Neuronal stem cell (in vitro differentiated cells): ENCODE data around the gene LRP2BP.

Experiments
- DNase-seq: peaks from one replicate; pipeline ENCODE4 v3.0.0-alpha.2; 2013; ENCODE audit warnings: low spot score
- H2AFZ ChIP-seq: one replicate; pipeline ENCODE4 v1.6.1; 2013; ENCODE audit warnings: mild to moderate bottlenecking, low read length, inconsistent platforms
- H2AK5ac ChIP-seq: 2 replicates; pipeline ENCODE4 v1.6.1; 2013; ENCODE audit warnings: low read depth, mild to moderate bottlenecking, inconsistent platforms, low read length, moderate library complexity, mixed read lengths
- H2BK120ac ChIP-seq: 2 replicates; pipeline ENCODE4 v1.6.1; 2013; ENCODE audit warnings: low read depth, mild to moderate bottlenecking, inconsistent platforms, low read length, moderate library complexity, mixed read lengths
- H2BK12ac ChIP-seq: one replicate; pipeline ENCODE4 v1.6.1; 2013; ENCODE audit warnings: low read length, inconsistent platforms
- H2BK15ac ChIP-seq: 2 replicates; pipeline ENCODE4 v1.6.1; 2013; ENCODE audit warnings: mild to moderate bottlenecking, low read length, inconsistent platforms, mixed read lengths
- H2BK5ac ChIP-seq: one replicate; pipeline ENCODE4 v1.6.1; 2013; ENCODE audit warnings: inconsistent platforms, mild to moderate bottlenecking, low read length, moderate library complexity
- H3K14ac ChIP-seq: one replicate; pipeline ENCODE4 v1.6.1; 2013; ENCODE audit warnings: low read length, inconsistent platforms
- H3K18ac ChIP-seq: 2 replicates; pipeline ENCODE4 v1.6.1; 2013; ENCODE audit warnings: low read length, inconsistent platforms
- H3K23ac ChIP-seq: 2 replicates; pipeline ENCODE4 v1.6.1; 2013; ENCODE audit warnings: low read depth, mild to moderate bottlenecking, mixed read lengths, low read length, inconsistent platforms; ENCODE audit not compliant: poor library complexity
- H3K27ac ChIP-seq: replicated peaks from 3 replicates; pipeline ENCODE4 v1.5.1; 2013; ENCODE audit warnings: low read length, inconsistent platforms
- H3K27me3 ChIP-seq, 3 experiments: 2 replicates each; pipeline ENCODE4 v1.6.1; 2013; ENCODE audit warnings: low read length in 3 of 3, mild to moderate bottlenecking in 2 of 3, inconsistent platforms in 1 of 3, low read depth in 1 of 3, mixed read lengths in 1 of 3, moderate library complexity in 1 of 3; ENCODE audit not compliant: control insufficient read depth in 3 of 3, insufficient read depth in 3 of 3
- H3K36me3 ChIP-seq, 2 donors: replicated peaks in 1 of 2; 2 replicates each; pipeline ENCODE4 v1.6.1; 2013; ENCODE audit warnings: low read length in 2 of 2; ENCODE audit not compliant: control insufficient read depth in 2 of 2, insufficient read depth in 2 of 2
- H3K4ac ChIP-seq: 2 replicates; pipeline ENCODE4 v1.6.1; 2013; ENCODE audit warnings: inconsistent platforms, mild to moderate bottlenecking, low read length, moderate library complexity
- H3K4me1 ChIP-seq, 2 donors: 1 replicate in 1 of 2; 2 replicates in 1 of 2; pipeline ENCODE4 v1.6.1; 2013; ENCODE audit warnings: low read length in 2 of 2, low read depth in 1 of 2; ENCODE audit not compliant: control insufficient read depth in 2 of 2, insufficient read depth in 1 of 2
- H3K4me2 ChIP-seq: one replicate; pipeline ENCODE4 v1.6.1; 2013; ENCODE audit warnings: mild to moderate bottlenecking, low read length, inconsistent platforms; ENCODE audit not compliant: insufficient read depth, poor library complexity, severe bottlenecking
- H3K4me3 ChIP-seq, 2 donors: 2 replicates each; pipeline ENCODE4 v1.5.1; 2013; ENCODE audit warnings: low read length in 2 of 2, mild to moderate bottlenecking in 2 of 2, inconsistent platforms in 1 of 2, moderate library complexity in 1 of 2
- H3K79me1 ChIP-seq: one replicate; pipeline ENCODE4 v1.6.1; 2013; ENCODE audit warnings: low read depth, mild to moderate bottlenecking, inconsistent platforms, low read length, moderate library complexity
- H3K9ac ChIP-seq: one replicate; pipeline ENCODE4 v1.6.1; 2013; ENCODE audit warnings: mild to moderate bottlenecking, low read depth, low read length, inconsistent platforms; ENCODE audit not compliant: poor library complexity
- H3K9me3 ChIP-seq, 2 donors: replicated peaks in 1 of 2; 2 replicates each; pipeline versions ENCODE3 to v1.6.1; 2013; ENCODE audit warnings: low read length in 2 of 2, mild to moderate bottlenecking in 2 of 2, inconsistent platforms in 1 of 2, low read depth in 1 of 2, mixed read lengths in 1 of 2, moderate library complexity in 1 of 2; ENCODE audit not compliant: control insufficient read depth in 2 of 2, insufficient read depth in 1 of 2
- H4K8ac ChIP-seq: one replicate; pipeline ENCODE4 v1.6.1; 2013; ENCODE audit warnings: low read depth, mild to moderate bottlenecking, inconsistent platforms, low read length, moderate library complexity
- H4K91ac ChIP-seq: one replicate; pipeline ENCODE4 v1.6.1; 2013; ENCODE audit warnings: low read length, low read depth, mild to moderate bottlenecking, inconsistent platforms; ENCODE audit not compliant: poor library complexity
- WGBS, 2 donors: extraction: QIAGEN DNeasy Blood & Tissue Kit; methylation state at CpG; one replicate each; pipeline ENCODE4 v1.1.7; 2013; ENCODE audit warnings: missing lambda C conversion rate in 2 of 2, mixed read lengths in 1 of 2; ENCODE audit not compliant: insufficient read length in 2 of 2, insufficient replicate concordance in 1 of 2; ENCODE audit errors: extremely low coverage in 2 of 2; 5-methylcytosine and 5-hydroxymethylcytosine counted together

The LRP2BP gene

DNA sequence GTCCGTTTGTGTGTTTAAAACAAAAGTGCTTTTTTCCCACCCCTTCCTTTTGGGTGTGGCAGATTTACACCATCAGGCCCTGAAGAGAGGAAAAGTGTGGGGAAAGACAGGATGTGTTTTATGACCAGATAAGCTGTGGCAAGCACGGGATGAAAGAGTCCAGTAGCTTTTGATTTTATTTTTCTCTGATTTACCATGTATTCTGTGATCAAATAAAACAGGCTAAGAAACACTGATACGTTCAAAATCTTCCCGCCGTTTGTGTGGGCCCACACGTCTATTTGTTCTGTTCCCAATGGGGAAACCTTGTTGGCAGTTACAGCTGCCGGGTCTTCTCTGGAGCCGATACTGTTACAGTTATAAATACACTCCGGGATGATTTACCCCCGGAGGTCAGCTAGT lies 10.8 kb downstream of the LRP2BP start:
- no peaks in the 10 kb centered on the region for H3K4me1 ChIP-seq
- H3K9ac ChIP-seq: no peak overlapping the region
- H3K4me2 ChIP-seq: no peak overlapping the region
- H2AFZ ChIP-seq: no peak overlapping the region
- H2BK120ac ChIP-seq: no peak overlapping the region
- H3K14ac ChIP-seq: no peak overlapping the region
- no peak overlapping the region for H4K8ac ChIP-seq
- H4K91ac ChIP-seq: no peak overlapping the region
- H3K79me1 ChIP-seq: no peaks in the 10 kb centered on the region
- no peak overlapping the region for H3K4ac ChIP-seq
- peaks cover 0 to 2% of the 10 kb centered on the region in 2 donors for H3K36me3 ChIP-seq
- peaks cover 8 to 10% of the 10 kb centered on the region in 2 donors for H3K9me3 ChIP-seq
- no peak overlapping the region for H2BK5ac ChIP-seq
- no peak overlapping the region for H3K18ac ChIP-seq
- no peak for DNase-seq
- no peak overlapping the region for H2BK15ac ChIP-seq
- H3K27ac ChIP-seq: no peak overlapping the region
- H2AK5ac ChIP-seq: no peak overlapping the region
- peaks cover 0 to 2% (median 0%) of the 10 kb centered on the region in 3 experiments for H3K27me3 ChIP-seq
- H3K4me3 ChIP-seq: no peak overlapping the region
- no CpG with 5 or more reads among the region's 10 CpGs for WGBS, 2 donors
- no peak overlapping the region for H3K23ac ChIP-seq
- H2BK12ac ChIP-seq: no peak overlapping the region

DNA sequence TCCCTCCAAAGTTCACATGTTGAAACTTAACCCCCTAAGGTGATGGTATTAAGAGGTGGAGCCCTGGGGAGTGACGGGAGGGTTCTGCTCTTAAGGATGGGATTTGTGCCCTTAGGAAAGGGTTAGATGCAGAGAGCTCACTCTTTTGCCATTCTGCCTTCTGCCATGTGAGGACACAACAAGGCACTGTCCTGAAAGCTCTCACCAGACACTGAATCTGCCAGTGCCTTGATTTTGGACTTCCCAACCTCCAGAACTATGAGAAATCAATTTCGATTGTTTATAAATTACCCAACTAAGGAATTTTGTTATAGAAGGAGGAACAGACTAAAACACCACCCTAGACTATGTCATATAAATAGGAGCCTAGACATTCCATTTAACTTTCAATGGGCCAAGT lies 11.7 kb downstream of the LRP2BP start:
- H3K36me3 ChIP-seq: peaks cover 0 to 2% of the 10 kb centered on the region in 2 donors
- H3K23ac ChIP-seq: no peak overlapping the region
- H3K79me1 ChIP-seq: no peaks in the 10 kb centered on the region
- H3K4me1 ChIP-seq: no peaks in the 10 kb centered on the region
- no peak overlapping the region for H2AFZ ChIP-seq
- no peak overlapping the region for H3K9ac ChIP-seq
- no peak overlapping the region for H4K91ac ChIP-seq
- H3K9me3 ChIP-seq: peaks cover 8 to 10% of the 10 kb centered on the region in 2 donors
- H3K4me3 ChIP-seq: no peak overlapping the region
- no peak overlapping the region for H2BK5ac ChIP-seq
- H3K14ac ChIP-seq: no peak overlapping the region
- H3K27ac ChIP-seq: no peak overlapping the region
- no peak overlapping the region for H3K4ac ChIP-seq
- H3K18ac ChIP-seq: no peak overlapping the region
- H2BK120ac ChIP-seq: no peak overlapping the region
- no peak overlapping the region for H4K8ac ChIP-seq
- no peak overlapping the region for H2BK12ac ChIP-seq
- H2BK15ac ChIP-seq: no peak overlapping the region
- H3K4me2 ChIP-seq: no peak overlapping the region
- peaks cover 0 to 2% (median 0%) of the 10 kb centered on the region in 3 experiments for H3K27me3 ChIP-seq
- no peak for DNase-seq
- H2AK5ac ChIP-seq: no peak overlapping the region
- WGBS, 2 donors: no CpG with 5 or more reads among the region's 2 CpGs

DNA sequence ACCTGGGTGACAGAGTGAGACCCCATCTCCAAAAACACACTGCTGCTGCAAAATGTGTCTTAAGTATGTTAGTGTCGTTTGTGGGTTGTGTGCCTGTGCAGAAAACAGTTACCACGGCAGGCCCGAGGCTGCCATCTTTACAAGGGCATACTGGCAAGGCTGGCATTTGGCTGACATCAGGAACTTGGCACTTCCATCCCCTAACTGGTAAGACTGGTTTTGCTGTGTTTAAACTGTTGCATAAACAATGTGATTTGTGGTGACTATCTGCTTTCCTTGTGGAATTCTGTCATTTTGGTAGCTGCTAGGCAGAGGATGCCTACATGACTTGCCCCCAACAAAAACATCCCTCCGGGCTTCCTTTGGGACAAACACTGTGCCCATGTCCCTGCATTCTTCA lies 12.3 kb downstream of the LRP2BP start:
- Histone ChIP-seq H4K91ac (no peak overlapping the region), H4K8ac (no peak overlapping the region), H2BK12ac (no peak overlapping the region), H3K18ac (no peak overlapping the region), H2AK5ac (no peak overlapping the region), H3K27ac (no peak overlapping the region), H3K9me3 (peaks cover 8 to 10% of the 10 kb centered on the region in 2 donors), H3K9ac (no peak overlapping the region), H3K79me1 (no peaks in the 10 kb centered on the region), H3K23ac (no peak overlapping the region), H2BK120ac (no peak overlapping the region), H2BK5ac (no peak overlapping the region), H3K4ac (no peak overlapping the region), H3K14ac (no peak overlapping the region), H3K36me3 (peaks cover 0 to 2% of the 10 kb centered on the region in 2 donors), H3K27me3 (peaks cover 0 to 2% (median 0%) of the 10 kb centered on the region in 3 experiments), H3K4me1 (no peaks in the 10 kb centered on the region), H2AFZ (no peak overlapping the region), H2BK15ac (no peak overlapping the region), H3K4me3 (no peak overlapping the region), H3K4me2 (no peak overlapping the region)
- no peak for DNase-seq
- no CpG with 5 or more reads among the region's 4 CpGs for WGBS, 2 donors

DNA sequence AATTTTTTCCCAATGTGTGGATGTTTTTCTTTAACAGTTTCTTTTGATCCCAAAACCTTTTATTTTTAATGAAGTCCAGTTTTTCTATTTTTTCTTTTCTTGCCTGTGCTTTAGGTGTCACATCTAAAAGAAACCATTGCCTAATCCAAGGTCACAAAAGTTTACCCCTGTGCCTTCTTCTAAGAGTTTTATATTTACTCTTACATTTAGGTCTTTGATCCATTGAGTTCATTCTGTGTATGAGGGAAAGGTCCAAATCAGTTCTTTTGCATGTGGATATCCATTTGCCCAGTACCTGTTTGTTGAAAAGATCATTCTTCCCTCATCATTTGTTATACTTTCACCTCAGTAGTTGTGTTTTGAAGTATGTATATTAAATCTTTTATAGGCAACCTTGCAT lies 13.0 kb downstream of the LRP2BP start:
- H3K18ac ChIP-seq: no peak overlapping the region
- H2BK5ac ChIP-seq: no peak overlapping the region
- H2BK12ac ChIP-seq: no peak overlapping the region
- H3K27ac ChIP-seq: no peak overlapping the region
- H4K8ac ChIP-seq: no peak overlapping the region
- no peak overlapping the region for H3K4me2 ChIP-seq
- no peak overlapping the region for H3K4me3 ChIP-seq
- no peak overlapping the region for H2AK5ac ChIP-seq
- peaks cover 0 to 2% (median 0%) of the 10 kb centered on the region in 3 experiments for H3K27me3 ChIP-seq
- no peak overlapping the region for H3K23ac ChIP-seq
- no peak overlapping the region for H4K91ac ChIP-seq
- H3K4me1 ChIP-seq: no peaks in the 10 kb centered on the region
- H3K9ac ChIP-seq: no peak overlapping the region
- H2BK15ac ChIP-seq: no peak overlapping the region
- no peak overlapping the region for H3K14ac ChIP-seq
- H2AFZ ChIP-seq: no peak overlapping the region
- H3K9me3 ChIP-seq: peaks cover 10% of the 10 kb centered on the region in 2 donors
- DNase-seq: no peak
- no peak overlapping the region for H3K4ac ChIP-seq
- H3K36me3 ChIP-seq: peaks cover 0 to 5% of the 10 kb centered on the region in 2 donors
- H3K79me1 ChIP-seq: no peaks in the 10 kb centered on the region
- no peak overlapping the region for H2BK120ac ChIP-seq
